Stomach (tissue), 9 donors: ENCODE results near the gene ARHGAP15. TPM values are rescaled to one million over a fixed set of nuclear protein-coding genes. Genes with fewer than 3 reads are reported as not detected.

Source experiments
- DNase-seq, 2 donors: peaks; one replicate each; pipeline versions ENCODE4 v3.0.0 to v3.0.0-alpha.2; 2013 to 2019
- H3K27ac ChIP-seq, 5 donors: fragments of 200-600 bp in 4 of 5; sonication (generic) in 4 of 5; one replicate each; pipeline ENCODE4 v1.5.1; 2013 to 2019; ENCODE audit warnings: mild to moderate bottlenecking in 1 of 5, moderate library complexity in 1 of 5
- H3K27me3 ChIP-seq, 3 donors: fragments of 200-600 bp; sonication (generic); one replicate each; pipeline ENCODE4 v1.5.1; 2017 to 2019; ENCODE audit warnings: mixed run types in 1 of 3
- H3K36me3 ChIP-seq, 4 donors: fragments of 200-600 bp; sonication (generic); 1 replicate in 3 of 4; 2 replicates in 1 of 4; pipeline ENCODE4 v1.5.1; 2016 to 2019
- H3K4me1 ChIP-seq, 4 donors: fragments of 200-600 bp; sonication (generic); one replicate each; pipeline ENCODE4 v1.5.1; 2016 to 2019
- H3K4me3 ChIP-seq, 4 donors: fragments of 200-600 bp; sonication (generic) in 3 of 4; one replicate each; pipeline ENCODE4 v1.5.1; 2016 to 2019; ENCODE audit warnings: mild to moderate bottlenecking in 1 of 4
- H3K9me3 ChIP-seq, 4 donors: fragments of 200-600 bp; sonication (generic); one replicate each; pipeline ENCODE4 v1.5.1; 2016 to 2019
- EP300 ChIP-seq: sonication (generic); formaldehyde crosslinking; IDR thresholded peaks from one replicate; pipeline ENCODE4 v1.6.1; 2017; ENCODE audit warnings: antibody characterized with exemption
- POLR2A ChIP-seq, 4 donors: fragments of 450-650 bp; IDR thresholded peaks; one replicate each; pipeline ENCODE4 v1.6.1; 2016; ENCODE audit warnings: antibody characterized with exemption in 4 of 4, control low read depth in 2 of 4, mild to moderate bottlenecking in 1 of 4, moderate library complexity in 1 of 4
- POLR2AphosphoS5 ChIP-seq, 3 donors: sonication (generic); formaldehyde crosslinking; IDR thresholded peaks; one replicate each; pipeline ENCODE4 v1.6.1; 2016; ENCODE audit warnings: antibody characterized with exemption in 3 of 3
- WGBS, 5 donors: extraction: QIAGEN DNeasy Blood & Tissue Kit in 3 of 5; methylation state at CpG; one replicate each; pipeline versions ENCODE4 v1.1.5 to v1.1.7; 2013 to 2018; 5-methylcytosine and 5-hydroxymethylcytosine counted together
- intact Hi-C: fragments of 100-400 bp; cut with DNase I; formaldehyde crosslinking; loops from one replicate; pipeline ENCODE4 v1.15.1; 2023; ENCODE audit warnings: low total_unique reads
- polyA plus RNA-seq, 3 donors: library from polyadenylated mRNA; stranded (reverse); fragments of 200-250 nt; gene quantifications; one replicate each; pipeline ENCODE4 v1.2.3, GENCODE V29; 2013
- total RNA-seq, 5 donors: library from RNA; depleted of rRNA; stranded (reverse); fragments of >200 nt; gene quantifications; one replicate each; pipeline versions ENCODE4 v1.1.0 to v1.2.3, GENCODE V29; 2014 to 2016
- TF ChIP-seq, protein P1 (sequence below), 7 experiments: fragments of 450-650 bp in 4 of 7; fragments of 200-600 bp in 3 of 7; sonication (generic) in 3 of 7; IDR thresholded peaks; one replicate each; pipeline ENCODE4 v1.5.1; 2016 to 2019; ENCODE audit warnings: antibody characterized with exemption in 7 of 7, control low read depth in 2 of 7, mild to moderate bottlenecking in 1 of 7
- donor health status: healthy with polysubstance abuse.
- donor health status: Bipolar disorder and iron deficiency.
- donor health status: healthy.

Gene ARHGAP15
- total and polyA plus RNA-seq, 8 donors, result 1.8 to 66.3 (median 6.8) TPM; not detected in 1

DNA sequence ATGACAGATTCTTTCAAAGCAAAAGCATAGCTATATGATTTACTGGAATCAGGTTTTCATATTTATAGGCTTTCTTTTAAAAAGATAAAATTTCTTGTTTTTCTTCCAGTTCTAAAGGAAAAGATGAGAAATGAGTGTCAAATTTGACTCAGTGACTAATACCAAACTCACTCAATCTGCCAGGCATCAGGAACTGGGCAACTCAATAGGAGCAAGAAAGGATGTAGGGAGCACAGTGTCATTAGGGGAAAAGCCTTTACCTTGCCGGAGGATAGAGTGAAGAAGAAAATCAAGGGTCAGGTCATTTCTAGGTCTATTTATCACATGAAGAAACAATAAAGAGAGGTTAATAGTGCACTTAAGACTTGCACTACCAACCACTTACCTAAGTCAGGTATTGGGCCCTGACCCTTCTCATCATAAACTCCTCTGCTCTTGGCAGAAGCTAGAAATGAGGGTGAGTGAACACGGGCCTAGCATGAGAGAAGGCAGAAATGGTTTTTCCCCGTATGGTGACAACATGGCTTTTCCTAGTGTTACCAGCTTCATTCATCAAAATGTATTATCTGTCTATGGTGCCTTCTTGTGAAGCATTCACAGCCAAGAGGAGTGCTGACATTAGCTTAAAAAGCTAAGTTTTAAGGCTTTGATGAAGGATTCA is 151.0 kb downstream of the ARHGAP15 start:
- Histone ChIP-seq H3K36me3 (no peaks in the 10 kb centered on the region), H3K27ac (no peak overlapping the region), H3K4me1 (no peaks in the 10 kb centered on the region), H3K9me3 (no peaks in the 10 kb centered on the region), H3K27me3 (no peaks in the 10 kb centered on the region), H3K4me3 (no peak overlapping the region)
- 86 to 92% (median 90%) methylated on average over 3 of the region's 3 CpGs for WGBS, 5 donors
- intact Hi-C loops, result no loop called here
- DNase-seq, result no peak
- TF ChIP-seq POLR2A (IDR thresholded peaks at IDR 0.05) (no peak), POLR2AphosphoS5 (IDR thresholded peaks at IDR 0.05) (no peak), EP300 (no peak)
- TF ChIP-seq, protein P1, sequence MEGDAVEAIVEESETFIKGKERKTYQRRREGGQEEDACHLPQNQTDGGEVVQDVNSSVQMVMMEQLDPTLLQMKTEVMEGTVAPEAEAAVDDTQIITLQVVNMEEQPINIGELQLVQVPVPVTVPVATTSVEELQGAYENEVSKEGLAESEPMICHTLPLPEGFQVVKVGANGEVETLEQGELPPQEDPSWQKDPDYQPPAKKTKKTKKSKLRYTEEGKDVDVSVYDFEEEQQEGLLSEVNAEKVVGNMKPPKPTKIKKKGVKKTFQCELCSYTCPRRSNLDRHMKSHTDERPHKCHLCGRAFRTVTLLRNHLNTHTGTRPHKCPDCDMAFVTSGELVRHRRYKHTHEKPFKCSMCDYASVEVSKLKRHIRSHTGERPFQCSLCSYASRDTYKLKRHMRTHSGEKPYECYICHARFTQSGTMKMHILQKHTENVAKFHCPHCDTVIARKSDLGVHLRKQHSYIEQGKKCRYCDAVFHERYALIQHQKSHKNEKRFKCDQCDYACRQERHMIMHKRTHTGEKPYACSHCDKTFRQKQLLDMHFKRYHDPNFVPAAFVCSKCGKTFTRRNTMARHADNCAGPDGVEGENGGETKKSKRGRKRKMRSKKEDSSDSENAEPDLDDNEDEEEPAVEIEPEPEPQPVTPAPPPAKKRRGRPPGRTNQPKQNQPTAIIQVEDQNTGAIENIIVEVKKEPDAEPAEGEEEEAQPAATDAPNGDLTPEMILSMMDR (IDR thresholded peaks at IDR 0.05), result no peak

- intact Hi-C loops, result no loop called here
- Histone ChIP-seq H3K27me3 (no peaks in the 10 kb centered on the region), H3K4me1 (no peaks in the 10 kb centered on the region), H3K9me3 (no peaks in the 10 kb centered on the region), H3K4me3 (no peak overlapping the region), H3K36me3 (no peaks in the 10 kb centered on the region), H3K27ac (no peak overlapping the region)
- no peak for TF ChIP-seq POLR2AphosphoS5 (IDR thresholded peaks at IDR 0.05)
- TF ChIP-seq EP300, result no peak
- TF ChIP-seq, protein P1 (IDR thresholded peaks at IDR 0.05), result no peak
- TF ChIP-seq POLR2A (IDR thresholded peaks at IDR 0.05), result no peak
- no peak for DNase-seq
- 81 to 88% (median 85%) methylated on average over 6 of the region's 6 CpGs for WGBS, 5 donors
These were observed 153.5 kb downstream of the ARHGAP15 start for GRCh38 chr2:143282684-143283083.

- Histone ChIP-seq H3K27ac (no peak overlapping the region), H3K4me1 (no peaks in the 10 kb centered on the region), H3K9me3 (no peaks in the 10 kb centered on the region), H3K4me3 (no peak overlapping the region), H3K36me3 (no peaks in the 10 kb centered on the region), H3K27me3 (no peaks in the 10 kb centered on the region)
- intact Hi-C loops, result no loop called here
- peak in 1 of 2 donors; percentile 49 for DNase-seq
- WGBS, 5 donors, result 35 to 48% (median 47%) methylated on average over 7 of the region's 7 CpGs
- TF ChIP-seq, protein P1 (IDR thresholded peaks at IDR 0.05), result peak in 3 of 7 experiments; percentile 12 to 64 (median 56)
- no peak for TF ChIP-seq EP300
These were observed 155.0 kb downstream of the ARHGAP15 start for GRCh38 chr2:143284087-143284675.

GRCh38 chr2:143289025-143289424 is 159.8 kb downstream of the ARHGAP15 start:
- intact Hi-C loops, result no loop called here
- H3K36me3 ChIP-seq, result no peaks in the 10 kb centered on the region
- H3K27me3 ChIP-seq, result no peaks in the 10 kb centered on the region
- H3K9me3 ChIP-seq, result no peaks in the 10 kb centered on the region
- no peaks in the 10 kb centered on the region for H3K4me1 ChIP-seq
- no peak overlapping the region for H3K27ac ChIP-seq
- H3K4me3 ChIP-seq, result no peak overlapping the region
- TF ChIP-seq POLR2AphosphoS5 (IDR thresholded peaks at IDR 0.05) (no peak), EP300 (no peak), POLR2A (IDR thresholded peaks at IDR 0.05) (no peak)
- TF ChIP-seq, protein P1 (IDR thresholded peaks at IDR 0.05), result no peak
- no peak for DNase-seq
